COLO668 (cell line): Measurements from ENCODE around the gene TAS2R41.
"Not testable (repeated sequence)": the region's sequence is repeated elsewhere in the genome, so short reads cannot be mapped to it uniquely, and the experiment has no call there.

ENCODE experiments used
- DNase-seq: peaks from one replicate; lab custom pipeline; 2025; ENCODE audit not compliant: unreplicated experiment; lab: John Stamatoyannopoulos, UW

TAS2R41 gene

GRCh38 chr7:143455942-143456341 lies 21.7 kb upstream of the TAS2R41 start:
- DNase-seq, result no peak

DNA sequence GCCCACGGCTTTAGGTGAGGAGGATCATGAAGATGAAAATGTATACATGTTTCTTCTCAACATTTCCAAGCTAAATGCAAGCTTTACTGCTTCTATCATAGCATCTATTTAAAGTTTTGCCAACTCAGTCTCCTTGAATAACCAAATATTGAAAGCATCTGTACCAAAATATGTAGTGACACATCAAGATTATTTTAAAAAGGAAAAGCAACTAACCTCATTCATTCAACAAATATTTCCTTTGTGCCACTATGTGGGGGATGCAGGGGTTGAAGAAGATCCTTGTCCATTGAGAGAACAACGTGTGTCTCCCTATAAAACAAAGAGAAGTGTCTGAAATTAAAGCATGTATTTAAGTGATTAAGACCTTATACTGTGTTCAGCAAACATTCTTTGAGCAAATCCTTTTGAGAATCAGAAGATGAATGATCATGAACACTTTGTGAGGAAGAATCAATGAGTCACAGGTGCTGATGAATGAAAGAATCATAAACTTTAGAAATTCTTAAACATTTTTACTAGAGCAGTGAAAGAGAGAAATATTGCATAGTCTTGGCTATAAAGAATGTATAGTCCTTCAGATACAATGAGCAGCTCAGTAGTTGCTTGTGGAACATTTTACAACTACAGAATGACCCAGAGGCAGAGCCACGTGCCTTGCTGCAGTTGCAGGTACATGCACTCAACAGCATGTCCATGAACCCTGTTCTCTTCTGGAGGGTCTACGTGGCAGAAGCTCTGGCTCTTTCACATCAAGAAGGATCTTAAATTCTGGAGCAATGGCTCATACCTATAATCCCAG lies 20.5 kb upstream of the TAS2R41 start:
- DNase-seq, result no peak

GRCh38 chr7:143458263-143458662 lies 19.4 kb upstream of the TAS2R41 start:
- no peak for DNase-seq

- no peak for DNase-seq
Measured at GRCh38 chr7:143458681-143459080, 19.0 kb upstream of the TAS2R41 start.

DNA sequence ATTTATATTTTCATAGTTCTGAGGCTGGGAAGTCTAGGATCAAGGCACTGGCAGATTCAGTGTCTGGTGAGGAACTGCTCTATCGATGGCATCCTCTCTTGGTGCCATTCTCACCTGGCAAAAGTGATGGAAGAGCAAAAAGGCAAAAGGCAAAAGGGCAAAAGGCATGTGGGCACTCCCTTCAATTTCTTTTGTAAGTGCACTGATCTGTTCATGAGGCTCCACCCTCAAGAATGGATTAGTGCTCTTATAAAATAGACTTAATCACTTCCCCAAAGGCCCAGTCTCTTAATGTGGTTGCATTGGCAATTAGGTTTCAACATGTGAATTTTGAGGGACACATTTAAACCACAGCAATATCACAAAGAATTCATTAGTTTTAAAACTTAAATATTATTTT lies 18.3 kb upstream of the TAS2R41 start:
- no peak for DNase-seq

DNA sequence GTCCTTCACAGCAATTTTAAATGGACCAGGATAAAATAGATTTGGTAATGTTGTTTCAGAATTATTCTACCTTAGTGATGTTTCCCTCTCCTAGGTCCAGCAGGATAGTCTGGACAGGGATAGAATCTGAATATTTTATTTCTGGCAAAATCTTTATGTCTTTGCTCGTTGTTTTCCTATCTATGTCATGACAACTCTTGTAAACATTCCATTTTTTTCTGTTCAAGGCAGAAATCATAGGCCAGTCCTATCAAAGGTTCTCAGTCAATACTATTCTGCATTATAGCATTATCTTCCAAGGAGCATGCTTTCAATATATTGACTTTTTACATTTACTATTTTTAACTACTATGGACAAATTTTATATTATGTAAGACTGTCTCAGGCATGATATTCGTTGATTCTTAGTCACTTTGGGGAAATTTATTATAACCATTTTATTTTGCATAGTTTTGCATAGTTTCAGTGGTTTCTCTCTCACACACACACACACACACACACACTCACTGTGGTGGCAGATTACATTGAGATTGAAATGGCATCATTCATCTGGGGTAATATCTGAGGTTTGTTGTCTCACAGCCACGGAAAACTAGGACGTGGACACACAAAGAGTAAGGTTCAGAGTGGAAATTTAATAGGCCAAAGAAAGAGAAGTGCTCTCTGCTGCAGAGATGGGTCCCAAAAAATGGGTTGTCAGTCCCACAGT lies 17.2 kb upstream of the TAS2R41 start:
- no peak for DNase-seq

DNA sequence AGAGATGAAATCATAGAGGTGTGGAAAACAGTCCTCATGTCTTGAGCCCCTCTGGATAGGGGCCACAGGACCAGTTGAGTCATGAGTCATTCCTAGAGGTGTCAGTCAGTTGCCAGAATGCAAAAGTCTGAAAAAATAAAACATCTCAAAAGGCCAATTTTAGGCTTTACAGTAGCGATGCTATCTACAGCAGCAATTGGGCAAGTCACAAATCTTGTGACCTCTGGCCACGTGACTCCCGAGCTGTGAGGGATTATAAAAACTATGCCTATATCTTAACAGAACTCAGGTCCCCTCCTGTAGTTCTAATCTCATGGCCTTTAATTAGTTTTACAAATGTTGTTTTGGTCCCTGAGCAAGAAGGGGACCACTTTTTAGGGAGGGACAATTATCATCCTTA lies 15.6 kb upstream of the TAS2R41 start:
- DNase-seq, result no peak

DNA sequence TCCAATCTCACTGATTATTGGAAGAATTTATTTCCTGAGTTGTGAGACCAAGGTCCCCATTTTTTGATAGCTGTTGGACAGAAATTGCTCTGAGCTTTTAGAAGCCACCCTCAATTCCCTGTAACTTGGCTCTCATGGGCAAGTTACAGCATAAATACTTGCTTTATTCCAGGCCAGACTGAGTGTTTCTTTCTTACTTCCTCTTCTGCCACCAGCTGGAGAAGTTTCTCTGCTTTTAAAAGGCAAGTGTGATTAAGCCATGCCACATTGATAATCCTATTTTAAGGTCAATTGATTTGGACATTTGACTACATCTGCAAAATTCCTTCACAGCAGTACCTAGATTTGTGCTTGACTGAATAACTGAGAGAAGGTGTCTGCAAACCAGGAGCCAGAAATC lies 14.1 kb upstream of the TAS2R41 start:
- DNase-seq, result no peak

DNA sequence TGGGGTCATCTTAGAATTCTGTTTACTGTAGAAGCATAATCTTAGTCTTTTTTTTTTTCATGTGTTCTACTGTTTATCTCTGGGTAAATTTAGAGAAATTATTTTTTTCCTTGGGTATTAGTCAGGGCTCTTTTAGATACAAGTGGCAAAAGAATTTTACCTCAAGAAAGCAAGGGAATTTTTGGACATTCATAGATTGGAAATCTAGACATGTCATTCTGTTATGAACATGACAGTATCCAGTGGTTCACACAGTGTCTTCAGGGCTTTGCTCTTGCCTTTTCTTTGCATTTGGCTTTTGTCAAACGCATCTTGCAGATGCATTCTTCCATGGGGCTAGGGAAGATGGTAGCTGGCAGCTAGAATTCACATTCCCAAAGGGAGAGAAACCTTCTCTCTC lies 13.7 kb upstream of the TAS2R41 start:
- DNase-seq, result no peak

GRCh38 chr7:143467724-143468123 lies 9.9 kb upstream of the TAS2R41 start:
- DNase-seq, result no peak

DNA sequence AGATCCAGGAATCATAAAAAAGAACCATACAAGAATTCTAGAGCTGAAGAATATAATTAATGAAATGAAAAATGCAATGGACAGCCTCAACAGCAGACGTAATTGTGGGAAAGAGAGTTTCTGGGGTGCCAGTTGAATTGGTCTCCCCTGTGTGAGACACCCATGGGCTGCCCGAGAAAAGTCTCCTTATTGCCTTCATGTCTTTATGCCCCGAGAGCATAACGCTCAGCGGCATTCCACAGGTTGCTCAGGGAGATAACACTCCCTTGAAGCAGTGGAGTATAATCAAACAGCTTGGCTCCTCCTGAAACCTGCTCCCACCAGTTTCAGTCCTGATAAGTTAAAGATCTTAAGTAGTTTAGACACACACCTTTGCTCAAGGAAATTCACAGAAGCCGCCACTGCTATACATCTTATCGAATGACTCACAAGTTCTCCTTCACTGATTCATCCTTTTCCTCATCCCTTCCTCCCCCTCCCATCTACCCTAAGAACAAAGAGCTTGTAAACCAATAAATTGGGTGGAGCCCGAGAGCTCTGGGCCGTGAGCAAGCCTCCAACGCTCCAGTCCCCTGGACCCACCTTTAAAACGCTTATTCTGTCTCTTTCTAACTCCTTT lies 5.5 kb upstream of the TAS2R41 start:
- DNase-seq, result not testable (repeated sequence)

DNA sequence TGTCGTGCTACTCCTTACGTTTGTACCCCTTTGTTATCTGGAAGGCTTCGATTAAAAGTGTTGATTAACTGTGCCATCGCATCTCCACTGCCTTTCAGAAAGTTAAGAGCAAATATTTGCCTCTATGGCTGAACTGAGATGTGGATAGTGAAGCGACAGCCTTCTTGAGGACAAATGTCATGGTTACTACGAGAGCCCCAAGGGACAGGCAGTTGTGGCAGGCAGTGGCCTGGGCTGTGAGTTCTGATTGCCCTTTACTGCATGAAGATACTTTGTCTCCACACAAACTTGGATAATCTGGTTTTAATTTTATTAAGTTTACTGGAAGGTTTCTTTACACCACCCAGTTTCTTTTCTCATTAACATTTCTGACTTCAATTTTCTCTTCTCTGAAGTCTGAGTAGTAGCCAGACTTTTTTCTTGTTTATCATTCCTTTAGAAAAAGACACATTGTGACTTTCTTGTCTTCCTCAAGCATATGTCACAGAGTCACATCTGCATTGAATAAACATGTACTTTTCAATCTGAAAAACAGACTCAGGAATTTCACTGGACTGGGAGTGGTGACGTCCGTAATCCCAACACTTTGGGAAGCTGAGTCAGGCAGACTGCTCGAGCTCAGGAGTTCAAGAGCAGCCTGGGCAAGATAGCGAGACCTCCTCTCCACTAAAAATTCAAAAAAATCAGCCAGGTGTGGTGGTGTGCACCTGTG lies 1.5 kb downstream of the TAS2R41 start:
- DNase-seq, result no peak

GRCh38 chr7:143480501-143480900 lies 2.8 kb downstream of the TAS2R41 start:
- DNase-seq, result no peak

DNA sequence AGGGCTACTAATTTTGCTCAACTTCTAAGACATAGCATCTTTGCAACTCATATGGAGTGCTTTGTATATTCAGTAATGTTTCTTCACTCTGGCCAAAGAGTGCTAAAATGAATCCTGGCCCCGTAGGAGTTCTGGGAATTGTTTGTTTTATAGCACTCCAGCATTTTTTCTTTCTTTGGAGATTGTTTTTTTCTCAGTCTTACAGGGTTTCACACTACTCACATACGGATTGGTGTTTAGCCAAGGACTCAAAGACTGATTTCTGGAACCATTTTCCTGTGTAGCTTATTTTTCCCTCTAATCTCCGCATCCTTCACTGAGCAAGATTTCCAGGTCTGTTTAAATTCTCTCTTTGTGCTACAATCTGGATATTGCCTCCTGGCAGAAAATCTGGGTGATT lies 6.4 kb downstream of the TAS2R41 start:
- DNase-seq, result no peak

DNA sequence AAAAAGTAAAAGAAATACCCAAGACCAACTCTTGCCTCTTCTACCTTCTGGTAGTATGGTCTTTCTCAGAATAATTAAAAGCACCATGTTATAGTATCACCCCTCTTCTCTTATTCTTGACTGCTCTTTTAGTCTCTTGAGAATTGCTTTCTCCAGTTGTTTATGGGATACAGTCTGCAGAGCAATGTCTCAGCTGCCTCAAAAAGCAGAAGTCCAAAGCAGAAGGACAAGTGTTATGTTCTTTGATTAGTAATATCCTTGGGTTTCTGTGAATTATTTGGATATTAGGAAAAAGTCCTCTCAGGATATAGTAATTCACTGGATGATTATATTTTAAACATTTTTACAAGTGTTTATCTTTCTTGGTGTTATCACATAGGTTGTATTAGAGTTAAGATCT lies 7.4 kb downstream of the TAS2R41 start:
- no peak for DNase-seq

GRCh38 chr7:143485500-143485899 lies 7.8 kb downstream of the TAS2R41 start:
- DNase-seq, result no peak

DNA sequence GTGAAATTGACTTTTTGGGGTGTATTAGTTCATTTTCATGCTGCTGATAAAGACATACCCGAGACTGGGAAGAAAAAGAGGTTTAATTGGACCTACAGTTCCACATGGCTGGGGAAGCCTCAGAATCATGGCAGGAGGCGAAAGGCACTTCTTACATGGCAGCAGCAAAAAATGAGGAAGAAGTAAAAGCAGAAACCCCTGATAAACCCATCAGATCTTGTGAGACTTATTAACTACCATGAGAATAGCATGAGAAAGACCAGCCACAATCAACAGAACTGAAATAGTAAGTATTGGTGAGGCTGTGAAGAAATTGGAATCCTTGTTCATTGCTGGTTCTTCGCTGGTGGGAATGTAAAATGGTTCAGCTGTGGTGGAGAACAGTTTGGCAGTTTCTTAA lies 8.6 kb downstream of the TAS2R41 start:
- DNase-seq, result not testable (repeated sequence)

GRCh38 chr7:143487061-143487460 lies 9.4 kb downstream of the TAS2R41 start:
- DNase-seq, result no peak

- DNase-seq, result no peak
Measured at GRCh38 chr7:143487566-143487965, 9.9 kb downstream of the TAS2R41 start.

DNA sequence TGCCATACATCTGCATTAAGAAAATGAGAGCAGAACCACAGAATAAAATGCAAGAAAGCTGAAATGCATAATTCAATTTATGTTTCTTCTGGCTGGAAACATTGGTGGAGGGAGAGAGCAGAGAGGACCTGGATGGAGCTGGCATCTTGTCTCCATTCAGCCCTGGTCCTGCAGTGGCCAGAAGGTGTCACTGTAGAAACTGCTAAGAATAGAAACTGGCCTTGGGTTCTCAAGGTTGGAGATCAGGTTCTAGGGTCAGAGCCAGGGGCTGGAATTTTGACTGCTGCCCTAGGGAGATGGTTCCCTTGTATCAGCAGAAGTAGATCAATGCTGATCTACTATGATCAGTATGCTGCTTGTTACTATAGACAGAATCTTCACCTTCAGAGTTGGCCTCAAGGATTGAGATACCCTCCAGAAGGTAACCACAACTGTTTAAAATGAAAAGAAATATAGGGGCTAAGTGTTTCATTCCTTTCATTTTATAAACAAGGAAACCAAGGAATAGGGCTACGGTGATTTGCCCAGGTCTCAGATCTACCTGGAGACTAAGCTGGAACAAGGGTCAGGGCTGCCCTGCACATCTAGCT lies 13.1 kb downstream of the TAS2R41 start:
- DNase-seq, result no peak

DNA sequence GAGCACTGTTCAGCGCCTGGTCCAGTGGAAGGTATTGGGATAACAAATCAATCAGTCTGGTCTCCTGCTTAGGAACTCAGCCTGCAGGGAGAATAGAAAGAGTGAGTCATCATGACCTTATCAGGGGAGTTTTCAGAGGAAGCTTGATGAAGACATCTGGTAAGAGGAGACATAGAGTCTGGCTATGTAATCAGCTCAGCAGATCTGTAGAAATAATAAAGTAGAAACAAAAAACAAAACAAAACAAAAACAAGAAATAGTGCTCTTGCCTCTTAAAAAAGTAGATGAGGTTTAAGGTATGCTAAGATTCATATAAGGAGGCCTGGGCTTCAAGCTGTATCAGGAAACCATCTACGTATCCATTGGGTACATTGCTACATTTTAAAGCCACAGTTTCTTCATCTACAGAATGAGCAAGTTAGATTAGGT lies 14.4 kb downstream of the TAS2R41 start:
- DNase-seq, result no peak
